D721Med (cell line): ENCODE data around the gene DKK2.
A peak's percentile ranks its signal among the peaks of the same experiment; 100 is the strongest.

ENCODE experiments used
- DNase-seq: peaks from one replicate; pipeline ENCODE4 v3.0.0; 2011; ENCODE audit warnings: low spot score; ENCODE audit not compliant: insufficient read length
- FAIRE-seq: peaks from 2 replicates; lab custom pipeline; 2011; peaks lifted over from hg19 to GRCh38; lab: Jason Lieb, UNC
- CTCF ChIP-seq: IDR thresholded peaks from 2 replicates; pipeline ENCODE4 v1.5.1; 2012; ENCODE audit warnings: mild to moderate bottlenecking, control low read depth; ENCODE audit not compliant: insufficient read depth; ENCODE audit errors: missing control alignments

DKK2 gene

GRCh38 chr4:107037199-107037584 lies 1.1 kb upstream of the DKK2 start:
- TF ChIP-seq CTCF, result peak; percentile 46
- FAIRE-seq, result no peak
- DNase-seq, result no peak

GRCh38 chr4:107036584-107037198 lies 578 bp upstream of the DKK2 start:
- DNase-seq (no peak), FAIRE-seq (no peak)
- no peak for TF ChIP-seq CTCF

DNA sequence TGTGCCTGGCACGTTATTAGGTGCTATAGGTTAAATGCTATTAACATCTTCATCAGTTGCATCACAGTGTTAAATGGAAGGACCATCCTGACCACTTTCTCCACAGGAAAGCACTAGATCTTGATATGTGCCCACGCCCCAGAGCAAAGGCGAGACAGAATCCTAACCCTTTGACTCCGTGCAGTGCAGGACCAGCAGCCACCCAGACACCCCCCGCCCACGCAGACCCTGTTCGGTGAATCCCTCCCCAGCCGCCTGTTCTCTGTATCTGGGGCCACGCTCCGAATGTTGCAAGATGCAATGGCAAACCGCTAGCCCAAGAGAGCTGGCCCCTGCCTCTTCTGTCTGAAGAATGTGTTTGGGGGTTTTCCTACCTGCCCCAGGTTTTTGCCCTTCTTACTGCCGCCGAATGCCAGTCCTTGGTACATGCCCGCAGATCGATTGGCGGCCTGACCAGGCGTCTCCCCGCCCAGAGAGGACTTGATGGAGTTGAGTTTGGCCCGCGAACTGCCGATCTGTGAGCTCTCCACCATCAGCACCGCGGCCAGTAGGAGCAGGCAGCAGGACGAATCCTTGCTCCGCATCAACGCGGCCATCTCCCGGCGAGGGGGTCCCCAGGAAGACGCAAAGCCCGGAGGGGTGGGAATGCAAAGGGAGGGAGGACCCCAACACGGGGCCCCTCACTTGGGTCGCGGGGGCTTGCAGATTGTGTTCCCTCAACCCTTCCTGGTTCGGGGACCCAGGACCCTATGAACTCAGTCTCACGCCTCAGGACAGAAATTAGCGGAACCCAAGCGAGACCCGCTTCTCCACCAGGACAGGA lies 906 bp downstream of the DKK2 start:
- FAIRE-seq (no peak), DNase-seq (no peak)
- TF ChIP-seq CTCF, result no peak

GRCh38 chr4:107034091-107034995 lies 1.8 kb downstream of the DKK2 start:
- peak; percentile 38 for TF ChIP-seq CTCF
- FAIRE-seq (no peak), DNase-seq (no peak)

DNA sequence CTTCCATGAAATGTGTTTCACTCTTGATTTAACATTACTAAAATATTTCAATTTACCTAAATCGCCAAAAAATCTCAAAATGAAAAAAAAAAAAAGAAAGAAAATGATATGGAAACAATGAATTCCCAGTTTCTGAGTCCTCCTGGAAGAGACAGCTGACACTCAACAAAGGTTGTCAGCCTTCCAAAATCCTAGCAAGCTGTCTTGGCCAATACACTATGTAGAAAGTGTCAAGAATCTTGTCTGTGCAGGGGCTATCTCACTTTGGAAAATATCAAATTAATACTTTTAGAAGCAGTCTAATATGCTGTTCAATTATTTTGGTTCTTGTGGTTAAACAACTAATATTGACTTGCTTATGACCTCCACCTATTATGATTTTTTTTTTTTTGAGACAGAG lies 8.7 kb downstream of the DKK2 start:
- no peak for TF ChIP-seq CTCF
- FAIRE-seq (no peak), DNase-seq (no peak)

DNA sequence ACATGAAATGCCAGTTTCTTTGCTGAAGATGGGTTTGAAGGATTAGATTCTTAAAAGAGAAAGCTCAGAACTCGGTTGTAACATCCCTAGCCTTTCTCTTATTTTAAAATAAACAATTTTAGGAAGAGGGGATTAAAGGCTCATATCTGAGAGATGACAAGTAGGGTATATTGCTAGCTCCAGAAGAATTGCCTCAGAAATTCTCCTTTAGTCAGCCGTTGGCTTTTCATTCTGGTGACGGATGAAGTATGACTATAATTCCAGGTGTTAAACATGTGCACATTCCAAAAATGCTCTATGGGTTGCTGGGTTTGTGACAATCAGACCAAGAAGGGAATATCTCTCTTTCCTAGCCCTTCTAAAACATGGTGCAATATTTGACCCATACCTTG lies 17.8 kb downstream of the DKK2 start:
- DNase-seq (no peak), FAIRE-seq (no peak)
- TF ChIP-seq CTCF, result no peak
